Ishikawa (cell line): ENCODE measurements around the gene CHN1.

Experiments
- CREB1 ChIP-seq: IDR thresholded peaks from 2 replicates; pipeline ENCODE4 v1.6.1; 2012; ENCODE audit warnings: low read depth
- EGR1 ChIP-seq: IDR thresholded peaks from 2 replicates; pipeline ENCODE4 v1.6.1; 2012
- EP300 ChIP-seq: IDR thresholded peaks from 2 replicates; pipeline ENCODE4 v1.6.1; 2012; ENCODE audit warnings: borderline replicate concordance
- FOXM1 ChIP-seq: IDR thresholded peaks from 2 replicates; pipeline ENCODE4 v1.6.1; 2012; ENCODE audit warnings: low read depth, borderline replicate concordance
- MAX ChIP-seq: IDR thresholded peaks from 2 replicates; pipeline ENCODE4 v1.6.1; 2012
- RAD21 ChIP-seq: IDR thresholded peaks from 2 replicates; pipeline ENCODE4 v1.6.1; 2012; ENCODE audit warnings: low read depth
- REST ChIP-seq: IDR thresholded peaks from 2 replicates; pipeline ENCODE4 v1.6.1; 2012; ENCODE audit warnings: low read depth, mild to moderate bottlenecking
- TAF1 ChIP-seq: IDR thresholded peaks from 2 replicates; pipeline ENCODE4 v1.6.1; 2012; ENCODE audit warnings: low read depth, mild to moderate bottlenecking
- TEAD4 ChIP-seq: IDR thresholded peaks from 2 replicates; pipeline ENCODE4 v1.6.1; 2012
- USF1 ChIP-seq: IDR thresholded peaks from 2 replicates; pipeline ENCODE4 v1.6.1; 2012
- ZBTB7A ChIP-seq: IDR thresholded peaks from 2 replicates; pipeline ENCODE4 v1.6.1; 2012; ENCODE audit warnings: low read depth

- TF ChIP-seq TEAD4 (no peak), USF1 (no peak), CREB1 (no peak), EGR1 (no peak), EP300 (no peak), REST (no peak), RAD21 (no peak), MAX (no peak), FOXM1 (no peak), ZBTB7A (no peak), TAF1 (no peak)
These were observed 75.4 kb downstream of the CHN1 start for GRCh38 chr2:174929786-174930185.
